IMR-90 (cell line): ENCODE results near the gene MRPL21.

Experiments used
- BHLHE40 ChIP-seq: fragments of 150-350 bp; IDR thresholded peaks from 2 replicates; pipeline ENCODE4 v1.6.1; 2016; ENCODE audit warnings: mild to moderate bottlenecking, low read depth, low read length
- CEBPB ChIP-seq: IDR thresholded peaks from 2 replicates; pipeline ENCODE4 v1.6.1; 2012; ENCODE audit warnings: low read depth, low read length, improper control_type of control experiment
- CHD1 ChIP-seq: IDR thresholded peaks from 2 replicates; pipeline ENCODE4 v1.6.1; 2012; ENCODE audit warnings: low read depth, low read length, improper control_type of control experiment
- CTCF ChIP-seq: conservative IDR thresholded peaks from 2 replicates; pipeline ENCODE4 v1.5.1; 2012; ENCODE audit warnings: mild to moderate bottlenecking, low read depth, low read length, improper control_type of control experiment
- FOS ChIP-seq: fragments of 150-350 bp; IDR thresholded peaks from 2 replicates; pipeline ENCODE4 v1.6.1; 2016; ENCODE audit warnings: low read depth, low read length
- MAFK ChIP-seq: IDR thresholded peaks from 2 replicates; pipeline ENCODE4 v1.6.1; 2012; ENCODE audit warnings: low read depth, low read length, improper control_type of control experiment
- MAZ ChIP-seq: IDR thresholded peaks from 2 replicates; pipeline ENCODE4 v1.6.1; 2012; ENCODE audit warnings: low read depth, mild to moderate bottlenecking, low read length, improper control_type of control experiment, moderate library complexity, borderline replicate concordance
- MXI1 ChIP-seq: IDR thresholded peaks from 2 replicates; pipeline ENCODE4 v1.6.1; 2012; ENCODE audit warnings: low read depth, mild to moderate bottlenecking, low read length, moderate library complexity, borderline replicate concordance
- NFE2L2 ChIP-seq: fragments of 150-350 bp; IDR thresholded peaks from 2 replicates; pipeline ENCODE4 v1.6.1; 2016; ENCODE audit warnings: low read depth, mild to moderate bottlenecking, low read length
- POLR2A ChIP-seq: IDR thresholded peaks from 2 replicates; pipeline ENCODE4 v1.6.1; 2012; ENCODE audit warnings: mild to moderate bottlenecking, low read depth, low read length
- RAD21 ChIP-seq: IDR thresholded peaks from 2 replicates; pipeline ENCODE4 v1.6.1; 2012; ENCODE audit warnings: low read length, improper control_type of control experiment
- RCOR1 ChIP-seq: IDR thresholded peaks from 2 replicates; pipeline ENCODE4 v1.6.1; 2012; ENCODE audit warnings: mild to moderate bottlenecking, low read length, improper control_type of control experiment; ENCODE audit not compliant: insufficient replicate concordance
- RFX5 ChIP-seq: IDR thresholded peaks from 2 replicates; pipeline ENCODE4 v1.8.0; 2012; ENCODE audit warnings: low read depth, mild to moderate bottlenecking, low read length, moderate library complexity
- USF2 ChIP-seq: fragments of 150-350 bp; IDR thresholded peaks from 2 replicates; pipeline ENCODE4 v1.6.1; 2017; ENCODE audit warnings: mild to moderate bottlenecking, antibody characterized with exemption, low read length, low read depth

- TF ChIP-seq CTCF (no peak), POLR2A (no peak), MXI1 (no peak), MAZ (no peak), BHLHE40 (no peak), CEBPB (no peak), USF2 (no peak), MAFK (no peak), RAD21 (no peak), NFE2L2 (no peak), CHD1 (no peak), RFX5 (no peak), RCOR1 (no peak), FOS (no peak)
Observed at GRCh38 chr11:68900835-68901381, 2.7 kb downstream of the MRPL21 start.
